ENCODE measurements around the gene LPCAT3.

The LPCAT3 gene

GRCh38 chr12:6987956-6988553, 30.2 kb downstream of the LPCAT3 start:
- DNase-seq = no peak

GRCh38 chr12:6982532-6982931, 35.7 kb downstream of the LPCAT3 start:
- DNase-seq = no peak

- DNase-seq = no peak
These were observed 36.9 kb downstream of the LPCAT3 start for GRCh38 chr12:6981152-6982052.

- DNase-seq = no peak
These were observed 37.5 kb downstream of the LPCAT3 start for GRCh38 chr12:6980740-6981139.

GRCh38 chr12:6980075-6980474, 38.2 kb downstream of the LPCAT3 start:
- no peak for DNase-seq

GRCh38 chr12:6979453-6979852, 38.8 kb downstream of the LPCAT3 start:
- no peak for DNase-seq

GRCh38 chr12:6979021-6979420, 39.3 kb downstream of the LPCAT3 start:
- no peak for DNase-seq

GRCh38 chr12:6978611-6979011, 39.7 kb downstream of the LPCAT3 start:
- no peak for DNase-seq

- DNase-seq = no peak
These were observed 40.1 kb downstream of the LPCAT3 start for GRCh38 chr12:6978188-6978587.

GRCh38 chr12:6977653-6978052, 40.6 kb downstream of the LPCAT3 start:
- DNase-seq = no peak

GRCh38 chr12:6975297-6976032, 42.8 kb downstream of the LPCAT3 start:
- DNase-seq = no peak

GRCh38 chr12:6974180-6974579, 44.1 kb downstream of the LPCAT3 start:
- DNase-seq = no peak

- DNase-seq = no peak
These were observed 48.2 kb downstream of the LPCAT3 start for GRCh38 chr12:6970096-6970527.

GRCh38 chr12:6968426-6968825, 49.9 kb downstream of the LPCAT3 start:
- DNase-seq = no peak

GRCh38 chr12:6967651-6968100, 50.6 kb downstream of the LPCAT3 start:
- no peak for DNase-seq

GRCh38 chr12:6966351-6966750, 51.9 kb downstream of the LPCAT3 start:
- DNase-seq = no peak

GRCh38 chr12:6965714-6966113, 52.6 kb downstream of the LPCAT3 start:
- no peak for DNase-seq

GRCh38 chr12:6965026-6965661, 53.1 kb downstream of the LPCAT3 start:
- DNase-seq = peak; percentile 95

GRCh38 chr12:6964605-6965025, 53.7 kb downstream of the LPCAT3 start:
- no peak for DNase-seq

- no peak for DNase-seq
These were observed 54.4 kb downstream of the LPCAT3 start for GRCh38 chr12:6963791-6964413.

GRCh38 chr12:6963016-6963731, 55.1 kb downstream of the LPCAT3 start:
- no peak for DNase-seq

Measured in CD4-positive, alpha-beta T cell treated with Interleukin-17A for 4 hours (primary cell).